ENCODE results near the gene PPP5C. TPM values are rescaled to one million over a fixed set of nuclear protein-coding genes. Genes with fewer than 3 reads are reported as not detected.

Gene PPP5C
- total RNA-seq, 4 donors from 2014 or later, result 33.8 to 51.3 (median 43.2) TPM

DNA sequence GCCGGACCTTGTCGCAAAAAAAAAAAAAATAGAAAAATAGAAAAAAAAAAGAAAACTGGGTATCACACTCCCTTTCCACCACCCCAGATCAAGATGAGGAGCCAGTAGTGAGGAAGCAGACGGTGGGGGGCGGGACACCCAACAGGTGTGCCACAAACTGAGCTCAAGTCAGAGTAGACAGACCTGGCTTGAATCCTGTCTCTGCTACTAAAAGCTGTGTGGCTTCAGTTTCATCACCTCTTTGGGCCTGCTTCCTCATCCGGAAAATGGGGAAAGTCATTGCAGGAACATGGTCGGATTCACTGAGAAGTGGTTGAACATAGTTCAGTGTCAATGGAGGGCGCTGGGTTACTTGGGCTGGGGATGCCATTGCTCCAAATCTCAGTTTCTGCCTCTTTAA, 47.2 kb upstream of the PPP5C start:
- Histone ChIP-seq H3K4me3 (peak overlapping the region; percentile 26 to 65 (median 52)), H3K27me3 (peaks cover 0 to 21% (median 0%) of the 10 kb centered on the region in 4 donors), H3K36me3 (peaks cover 0 to 15% (median 0%) of the 10 kb centered on the region in 3 donors), H3K4me1 (peaks cover 43 to 91% (median 54%) of the 10 kb centered on the region in 3 donors), H3K27ac (peak overlapping the region; percentile 79 to 96 (median 92)), H3K9me3 (peaks cover 0 to 5% (median 0%) of the 10 kb centered on the region in 3 donors)
- TF ChIP-seq, protein P1, sequence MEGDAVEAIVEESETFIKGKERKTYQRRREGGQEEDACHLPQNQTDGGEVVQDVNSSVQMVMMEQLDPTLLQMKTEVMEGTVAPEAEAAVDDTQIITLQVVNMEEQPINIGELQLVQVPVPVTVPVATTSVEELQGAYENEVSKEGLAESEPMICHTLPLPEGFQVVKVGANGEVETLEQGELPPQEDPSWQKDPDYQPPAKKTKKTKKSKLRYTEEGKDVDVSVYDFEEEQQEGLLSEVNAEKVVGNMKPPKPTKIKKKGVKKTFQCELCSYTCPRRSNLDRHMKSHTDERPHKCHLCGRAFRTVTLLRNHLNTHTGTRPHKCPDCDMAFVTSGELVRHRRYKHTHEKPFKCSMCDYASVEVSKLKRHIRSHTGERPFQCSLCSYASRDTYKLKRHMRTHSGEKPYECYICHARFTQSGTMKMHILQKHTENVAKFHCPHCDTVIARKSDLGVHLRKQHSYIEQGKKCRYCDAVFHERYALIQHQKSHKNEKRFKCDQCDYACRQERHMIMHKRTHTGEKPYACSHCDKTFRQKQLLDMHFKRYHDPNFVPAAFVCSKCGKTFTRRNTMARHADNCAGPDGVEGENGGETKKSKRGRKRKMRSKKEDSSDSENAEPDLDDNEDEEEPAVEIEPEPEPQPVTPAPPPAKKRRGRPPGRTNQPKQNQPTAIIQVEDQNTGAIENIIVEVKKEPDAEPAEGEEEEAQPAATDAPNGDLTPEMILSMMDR (IDR thresholded peaks at IDR 0.05), result no peak
- no peak for TF ChIP-seq POLR2A (IDR thresholded peaks at IDR 0.05)
- intact Hi-C loops (cut with DNase I), result no loop called here
- 57 to 60% methylated on average over 6 to 7 of the region's 7 CpGs for WGBS, 2 donors
- no peak for DNase-seq

DNA sequence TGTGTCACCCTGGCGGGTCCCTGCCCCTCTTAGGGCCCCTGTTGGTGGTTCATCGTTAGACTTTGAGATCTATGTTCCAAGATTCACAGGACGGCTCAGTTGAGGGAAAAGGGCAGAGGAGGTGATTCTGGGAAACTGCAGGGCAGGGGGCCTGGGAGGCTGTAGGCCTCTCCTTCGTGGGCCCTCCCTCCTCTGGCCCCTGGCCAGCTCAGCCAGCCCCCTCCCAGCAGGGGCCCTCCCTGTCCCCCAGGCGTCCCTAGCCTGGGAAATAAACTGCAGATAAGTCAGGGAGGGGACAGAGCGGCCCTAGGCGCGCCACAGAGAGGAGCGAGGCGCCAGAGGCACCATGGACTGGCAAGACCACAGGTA, 43.6 kb upstream of the PPP5C start:
- DNase-seq, result no peak
- H3K4me3 ChIP-seq, result peak overlapping the region in 3 of 4 donors; percentile 4 to 40 (median 5)
- H3K4me1 ChIP-seq, result peaks cover 25 to 66% (median 41%) of the 10 kb centered on the region in 3 donors
- intact Hi-C loops (cut with DNase I), result no loop called here
- H3K36me3 ChIP-seq, result peaks cover 0 to 51% (median under 1%) of the 10 kb centered on the region in 3 donors
- 67 to 87% methylated on average over 3 of the region's 10 CpGs for WGBS, 2 donors
- peaks cover 0 to 5% (median 0%) of the 10 kb centered on the region in 3 donors for H3K9me3 ChIP-seq
- peaks cover 0 to 2% (median 0%) of the 10 kb centered on the region in 4 donors for H3K27me3 ChIP-seq
- H3K27ac ChIP-seq, result peak overlapping the region; percentile 46 to 95 (median 88)
- TF ChIP-seq POLR2A (IDR thresholded peaks at IDR 0.05), result no peak

DNA sequence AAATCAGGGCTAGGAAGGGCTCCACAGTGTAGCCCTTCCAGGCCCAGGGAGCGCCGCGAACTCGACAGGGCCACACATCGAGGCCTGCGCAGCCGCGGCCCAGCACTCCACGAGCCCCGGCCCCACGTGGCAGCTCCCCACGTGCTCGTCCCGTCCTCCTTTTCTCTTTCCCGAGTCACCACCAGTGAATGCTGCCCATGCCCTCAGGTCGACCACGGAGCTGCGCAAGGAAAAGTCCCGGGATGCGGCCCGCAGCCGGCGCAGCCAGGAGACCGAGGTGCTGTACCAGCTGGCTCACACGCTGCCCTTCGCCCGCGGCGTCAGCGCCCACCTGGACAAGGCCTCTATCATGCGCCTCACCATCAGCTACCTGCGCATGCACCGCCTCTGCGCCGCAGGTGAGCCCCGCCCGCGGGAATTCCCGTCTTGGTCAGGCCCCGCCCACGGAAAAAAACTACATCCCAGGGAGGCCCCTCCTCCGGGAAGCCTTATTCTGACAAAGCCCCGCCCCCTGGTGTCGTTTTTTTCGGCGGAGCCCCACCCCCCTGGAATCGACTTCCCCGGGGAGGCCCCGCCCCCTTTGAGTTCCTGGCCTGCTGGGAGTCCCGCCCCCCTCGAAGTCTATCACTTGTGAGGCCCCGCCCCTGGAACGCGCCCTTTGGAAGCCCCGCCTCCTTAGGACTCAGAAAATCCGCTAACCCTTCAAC, 43.0 kb upstream of the PPP5C start:
- 39 to 66% methylated on average over 27 to 34 of the region's 56 CpGs for WGBS, 2 donors
- intact Hi-C loops (cut with DNase I), result no loop called here
- H3K4me1 ChIP-seq, result peaks cover 19 to 60% (median 35%) of the 10 kb centered on the region in 3 donors
- TF ChIP-seq POLR2A (IDR thresholded peaks at IDR 0.05), result no peak
- TF ChIP-seq, protein P1 (IDR thresholded peaks at IDR 0.05), result no peak
- H3K4me3 ChIP-seq, result peak overlapping the region in 3 of 4 donors; percentile 4 to 40 (median 5)
- DNase-seq, result no peak
- peak overlapping the region; percentile 46 to 95 (median 88) for H3K27ac ChIP-seq
- H3K27me3 ChIP-seq, result no peaks in the 10 kb centered on the region
- H3K9me3 ChIP-seq, result peaks cover 0 to 5% (median 0%) of the 10 kb centered on the region in 3 donors
- H3K36me3 ChIP-seq, result peaks cover 5 to 57% (median 6%) of the 10 kb centered on the region in 3 donors

DNA sequence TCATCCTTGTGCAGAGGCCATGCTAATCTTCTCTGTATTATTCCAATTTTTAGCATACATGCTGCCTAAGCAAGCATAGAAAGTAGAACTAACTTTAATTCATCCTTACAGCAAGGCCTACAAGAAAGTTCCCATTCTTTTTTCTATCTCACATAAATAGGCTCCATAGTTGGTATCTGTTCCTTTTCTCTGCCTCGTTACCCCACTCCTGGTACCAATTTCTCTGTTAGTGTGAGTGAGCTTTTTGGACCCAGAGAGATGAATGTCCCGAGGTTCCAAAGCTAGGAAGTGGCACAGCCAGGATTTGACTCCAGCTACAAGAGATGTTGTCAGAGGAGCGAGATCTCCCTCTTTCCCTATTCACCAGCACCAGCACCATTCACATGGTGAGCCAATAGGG, 40.4 kb upstream of the PPP5C start:
- WGBS, 2 donors, result 77 to 89% methylated on average over 3 of the region's 3 CpGs
- H3K9me3 ChIP-seq, result peaks cover 0 to 5% (median 0%) of the 10 kb centered on the region in 3 donors
- H3K36me3 ChIP-seq, result peaks cover 5 to 83% (median 6%) of the 10 kb centered on the region in 3 donors
- TF ChIP-seq, protein P1 (IDR thresholded peaks at IDR 0.05), result no peak
- no peak for TF ChIP-seq POLR2A (IDR thresholded peaks at IDR 0.05)
- peaks cover 8 to 34% (median 12%) of the 10 kb centered on the region in 3 donors for H3K4me1 ChIP-seq
- DNase-seq, result no peak
- no peaks in the 10 kb centered on the region for H3K27me3 ChIP-seq
- no peak overlapping the region for H3K4me3 ChIP-seq
- H3K27ac ChIP-seq, result no peak overlapping the region
- intact Hi-C loops (cut with DNase I), result no loop called here

DNA sequence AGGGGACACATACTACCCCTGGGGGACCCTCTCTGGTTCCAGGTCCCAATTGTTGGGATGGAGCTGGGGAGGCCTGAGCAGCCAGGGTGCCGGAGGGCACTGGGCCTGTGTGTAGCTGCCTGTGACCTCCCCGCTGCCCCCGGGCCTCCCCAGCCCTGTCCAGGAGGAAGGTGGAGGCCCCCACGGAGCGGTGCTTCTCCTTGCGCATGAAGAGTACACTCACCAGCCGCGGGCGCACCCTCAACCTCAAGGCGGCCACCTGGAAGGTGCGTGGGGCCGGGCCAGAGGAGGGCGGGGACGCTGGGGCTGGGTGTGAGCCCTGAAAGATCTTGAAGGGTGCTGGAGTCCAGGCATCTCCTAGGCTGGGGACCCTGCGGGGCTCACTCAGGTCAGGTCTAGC, 38.4 kb upstream of the PPP5C start:
- no peaks in the 10 kb centered on the region for H3K27me3 ChIP-seq
- no CpG with 5 or more reads among the region's 15 CpGs for WGBS, 2 donors
- peak overlapping the region in 1 of 4 donors; percentile 14 for H3K27ac ChIP-seq
- peaks cover 4 to 15% (median 5%) of the 10 kb centered on the region in 3 donors for H3K4me1 ChIP-seq
- intact Hi-C loops (cut with DNase I), result no loop called here
- TF ChIP-seq, protein P1 (IDR thresholded peaks at IDR 0.05), result no peak
- TF ChIP-seq POLR2A (IDR thresholded peaks at IDR 0.05), result no peak
- DNase-seq, result no peak
- peaks cover 0 to 5% (median 0%) of the 10 kb centered on the region in 3 donors for H3K9me3 ChIP-seq
- peaks cover 5 to 90% (median 6%) of the 10 kb centered on the region in 3 donors for H3K36me3 ChIP-seq
- H3K4me3 ChIP-seq, result no peak overlapping the region
